Stimulated activated CD4-positive, alpha-beta T cell treated with anti-CD3 and anti-CD28 coated beads, Interleukin-15, amount 100 ng/mL, for 1 hour (primary cell): ENCODE results near the gene PEX26.
"Not testable (repeated sequence)": the region's sequence is repeated elsewhere in the genome, so short reads cannot be mapped to it uniquely, and the experiment has no call there.

ENCODE experiments used
- DNase-seq, 2 donors: peaks; one replicate each; pipeline ENCODE4 v3.0.0-alpha.2; 2020; ENCODE audit warnings: low read depth in 1 of 2, low spot score in 1 of 2

Gene PEX26

GRCh38 chr22:18077639-18078328 is at the start of gene PEX26:
PEX26 (plus strand) TSS chr22:18077990; CDS start chr22:18078377, 387 bp downstream.
- peak; percentile 86 to 87 for DNase-seq

DNA sequence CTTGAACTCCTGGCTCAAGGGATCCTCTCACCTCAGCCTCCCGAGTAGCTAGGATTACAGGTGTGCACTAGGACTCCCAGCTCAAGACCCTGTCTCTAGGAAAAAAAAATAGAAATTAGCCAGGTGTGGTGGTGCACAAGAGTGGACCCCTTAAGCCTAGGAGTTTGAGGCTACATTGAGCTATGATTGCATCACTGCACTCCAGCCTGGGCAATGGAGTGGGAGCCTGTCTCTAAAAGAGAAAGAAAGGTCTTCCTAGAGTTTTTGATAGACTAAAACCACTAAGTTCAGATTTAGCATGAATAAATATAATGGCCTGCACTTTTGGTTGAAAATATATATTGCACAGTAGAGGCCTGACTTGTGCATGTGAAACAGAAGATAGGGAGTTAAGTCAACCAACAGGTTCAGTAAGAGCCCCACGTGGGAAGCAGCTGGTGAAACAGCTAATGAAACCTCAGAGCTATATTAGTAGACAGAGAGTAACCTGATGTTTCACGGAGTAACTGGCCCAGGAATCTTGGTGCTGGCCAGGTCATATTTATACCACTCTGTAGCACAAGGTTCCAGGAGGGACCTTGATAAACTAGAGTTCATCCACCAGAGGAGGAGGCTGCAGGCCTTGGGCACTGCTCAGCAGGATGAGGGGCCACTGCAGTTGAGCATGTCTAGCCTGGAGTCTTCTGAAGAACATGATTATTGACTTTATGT is 48.8 kb upstream of the PEX26 start:
- DNase-seq: no peak

GRCh38 chr22:18029686-18030267 is 48.0 kb upstream of the PEX26 start:
- no peak for DNase-seq

DNA sequence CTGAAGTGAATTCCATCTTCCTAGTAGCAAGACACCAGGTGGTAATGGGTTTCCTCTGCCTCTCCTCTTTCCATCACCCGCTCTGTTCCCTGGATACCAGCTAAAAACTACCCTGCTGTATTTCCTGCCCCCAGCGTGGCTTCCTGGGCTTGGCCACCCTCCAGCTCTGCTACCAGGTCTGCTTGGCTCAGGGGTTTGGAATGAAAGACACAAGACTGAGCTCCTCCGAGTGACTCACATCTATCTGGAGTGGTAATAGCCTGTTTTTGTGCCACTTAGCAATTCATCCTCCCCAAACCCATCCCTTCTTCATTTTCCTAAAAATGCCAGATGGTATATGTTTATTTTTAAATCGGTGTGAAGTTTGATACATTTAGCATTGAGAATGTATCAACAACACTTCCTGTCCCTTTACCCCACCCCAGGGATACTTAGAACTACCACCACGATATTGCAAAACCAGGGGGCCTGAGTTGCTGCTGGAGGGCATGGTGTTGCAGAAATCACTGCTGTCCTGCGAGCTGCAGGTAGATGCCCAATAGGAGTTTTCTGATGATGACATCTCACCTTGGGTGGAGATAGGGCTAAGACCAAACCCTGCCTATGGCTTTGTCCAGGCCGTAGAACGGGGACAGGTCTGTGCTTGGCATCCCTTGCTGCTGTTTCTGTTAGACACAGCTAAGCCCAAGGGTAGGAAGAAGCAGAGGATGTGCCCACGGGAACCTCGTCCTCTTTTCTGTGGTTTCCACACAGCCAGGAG is 45.9 kb upstream of the PEX26 start:
- no peak for DNase-seq

DNA sequence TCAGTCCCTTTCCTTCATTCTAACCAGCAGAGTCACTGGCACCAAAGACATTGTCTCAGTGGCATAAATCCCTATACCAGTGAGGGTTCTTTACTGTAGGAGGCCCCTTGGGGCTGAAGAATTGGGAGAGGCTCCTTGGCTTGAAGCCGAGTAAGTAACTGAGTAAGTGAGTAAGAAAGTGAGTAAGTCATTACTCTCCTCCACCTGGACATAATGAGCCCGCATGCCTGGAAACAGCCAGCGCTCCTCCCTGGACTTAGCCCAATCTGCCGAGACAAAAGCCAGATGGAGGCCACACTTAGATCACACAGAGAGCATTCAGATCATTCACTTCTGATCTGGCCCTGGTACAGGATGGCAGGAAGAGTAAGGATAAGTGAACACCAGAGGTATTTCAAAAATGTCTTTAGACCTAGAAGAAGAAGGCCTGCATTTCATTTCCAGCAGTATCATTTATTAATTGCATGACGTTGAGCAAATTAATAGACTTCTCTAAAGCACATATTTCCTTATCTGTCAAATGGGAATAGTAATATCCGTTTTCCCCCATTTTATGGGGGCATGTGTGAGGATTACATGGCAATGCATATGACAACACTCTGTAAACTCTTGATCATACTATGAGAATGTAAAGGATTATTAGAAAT is 45.2 kb upstream of the PEX26 start:
- DNase-seq: no peak

GRCh38 chr22:18033204-18033998 is 44.4 kb upstream of the PEX26 start:
- no peak for DNase-seq

DNA sequence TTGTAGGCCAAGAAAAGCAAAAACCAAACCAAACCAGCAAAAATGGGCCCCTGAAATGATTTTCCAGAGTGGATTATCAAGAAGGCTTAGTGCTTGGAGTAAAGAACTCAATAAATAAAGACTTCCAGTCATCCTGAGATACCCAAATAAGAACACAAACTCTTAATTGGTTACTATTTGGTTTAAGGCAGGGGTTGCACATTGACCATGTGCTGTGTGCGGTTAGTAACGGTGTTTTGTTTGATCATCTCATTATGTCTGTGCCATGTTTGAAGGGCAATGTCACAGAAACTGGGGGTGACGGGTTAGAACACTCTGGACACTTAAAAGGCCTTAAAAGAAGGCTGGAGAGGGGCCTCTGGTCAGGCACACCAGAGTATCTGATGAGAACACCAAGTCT is 43.7 kb upstream of the PEX26 start:
- no peak for DNase-seq

- DNase-seq: no peak
Observed at GRCh38 chr22:18035751-18036150, 42.0 kb upstream of the PEX26 start.

GRCh38 chr22:18040898-18041297 is 36.9 kb upstream of the PEX26 start:
- not testable (repeated sequence) for DNase-seq

GRCh38 chr22:18042685-18043084 is 35.1 kb upstream of the PEX26 start:
- DNase-seq: no peak

GRCh38 chr22:18044548-18045271 is 33.1 kb upstream of the PEX26 start:
- DNase-seq: no peak

DNA sequence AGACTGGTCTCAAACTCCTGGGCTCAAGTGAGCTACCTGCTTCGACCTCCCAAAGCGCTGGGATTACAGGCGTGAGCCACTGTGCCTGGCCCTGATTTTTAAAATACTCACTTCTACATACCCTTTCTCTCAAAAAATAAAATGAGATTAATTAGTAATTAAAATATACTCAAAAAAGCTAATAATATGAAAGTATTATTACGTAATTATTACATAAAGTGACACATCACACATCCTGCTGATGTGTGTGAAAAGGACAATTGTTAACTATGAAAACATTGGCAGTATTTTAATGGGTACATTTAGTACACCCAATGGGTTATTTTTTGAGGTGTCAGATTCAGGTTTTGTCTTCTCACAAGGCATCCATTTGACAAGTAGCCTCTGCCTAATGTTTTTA is 32.0 kb upstream of the PEX26 start:
- no peak for DNase-seq

DNA sequence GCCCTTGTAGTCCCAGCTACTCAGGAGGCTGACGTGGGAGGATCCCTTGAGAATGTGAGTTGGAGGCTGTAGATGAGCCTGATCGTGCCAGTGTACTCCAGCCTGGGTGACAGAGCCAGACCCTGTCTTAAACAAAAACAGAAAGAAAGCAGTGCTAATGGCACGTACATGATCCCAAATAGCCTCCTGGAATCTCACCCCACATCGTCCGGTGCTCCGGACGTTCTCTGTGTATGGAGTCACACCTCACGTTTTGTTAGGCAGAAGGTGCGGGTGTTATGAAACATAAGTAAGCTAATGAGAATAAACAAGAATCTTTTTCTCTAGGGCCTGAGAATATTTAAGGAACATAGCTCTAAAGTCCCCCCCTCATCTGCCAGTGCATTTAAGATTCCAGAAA is 29.7 kb upstream of the PEX26 start:
- no peak for DNase-seq

DNA sequence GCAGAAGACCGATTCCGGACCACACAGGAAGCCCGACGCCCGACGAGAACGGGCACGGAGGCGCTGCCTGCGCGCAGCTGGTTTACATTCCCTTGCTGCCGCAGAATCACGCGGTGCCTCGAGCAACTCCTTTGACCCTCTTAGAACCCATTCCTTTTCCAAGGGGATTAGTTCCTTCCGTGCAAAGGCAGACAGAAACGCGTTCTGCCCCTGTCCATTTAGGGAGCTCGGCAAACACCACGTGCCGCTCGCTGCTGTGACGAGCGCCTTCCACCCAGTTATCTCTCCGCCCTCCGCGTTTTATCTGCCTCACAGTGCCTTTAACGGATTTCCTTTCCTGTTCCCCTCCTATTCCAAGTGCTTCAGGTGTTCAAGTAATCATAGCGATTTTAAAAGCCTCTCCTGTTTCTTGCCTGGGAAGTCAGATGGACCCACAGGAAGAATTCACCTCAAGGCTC is 29.3 kb upstream of the PEX26 start:
- no peak for DNase-seq

GRCh38 chr22:18050065-18050464 is 27.7 kb upstream of the PEX26 start:
- no peak for DNase-seq

- not testable (repeated sequence) for DNase-seq
Observed at GRCh38 chr22:18051113-18051512, 26.7 kb upstream of the PEX26 start.

DNA sequence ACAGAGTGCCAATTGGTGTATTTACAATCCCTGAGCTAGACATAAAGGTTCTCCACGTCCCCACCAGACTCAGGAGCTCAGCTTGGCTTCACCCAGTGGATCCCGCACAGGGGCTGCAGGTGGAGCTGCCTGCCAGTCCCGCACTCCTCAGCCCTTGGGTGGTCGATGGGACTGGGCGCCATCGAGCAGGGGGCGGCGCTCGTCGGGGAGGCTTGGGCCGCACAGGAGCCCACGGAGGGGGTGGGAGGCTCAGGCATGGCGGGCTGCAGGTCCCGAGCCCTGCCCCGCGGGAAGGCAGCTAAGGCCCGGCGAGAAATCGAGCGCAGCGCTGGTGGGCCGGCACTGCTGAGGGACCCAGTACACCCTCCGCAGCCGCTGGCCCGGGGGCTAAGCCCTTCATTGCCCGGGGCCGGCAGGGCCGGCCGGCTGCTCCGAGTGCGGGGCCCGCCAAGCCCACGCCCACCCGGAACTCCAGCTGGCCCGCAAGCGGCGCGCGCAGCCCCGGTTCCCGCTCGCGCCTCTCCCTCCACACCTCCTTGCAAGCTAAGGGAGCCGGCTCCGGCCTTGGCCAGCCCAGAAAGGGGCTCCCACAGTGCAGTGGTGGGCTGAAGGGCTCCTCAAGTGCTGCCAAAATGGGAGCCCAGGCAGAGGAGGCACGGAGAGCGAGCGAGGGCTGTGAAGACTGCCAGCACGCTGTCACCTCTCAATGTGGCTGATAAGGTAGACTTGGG is 24.4 kb upstream of the PEX26 start:
- not testable (repeated sequence) for DNase-seq

DNA sequence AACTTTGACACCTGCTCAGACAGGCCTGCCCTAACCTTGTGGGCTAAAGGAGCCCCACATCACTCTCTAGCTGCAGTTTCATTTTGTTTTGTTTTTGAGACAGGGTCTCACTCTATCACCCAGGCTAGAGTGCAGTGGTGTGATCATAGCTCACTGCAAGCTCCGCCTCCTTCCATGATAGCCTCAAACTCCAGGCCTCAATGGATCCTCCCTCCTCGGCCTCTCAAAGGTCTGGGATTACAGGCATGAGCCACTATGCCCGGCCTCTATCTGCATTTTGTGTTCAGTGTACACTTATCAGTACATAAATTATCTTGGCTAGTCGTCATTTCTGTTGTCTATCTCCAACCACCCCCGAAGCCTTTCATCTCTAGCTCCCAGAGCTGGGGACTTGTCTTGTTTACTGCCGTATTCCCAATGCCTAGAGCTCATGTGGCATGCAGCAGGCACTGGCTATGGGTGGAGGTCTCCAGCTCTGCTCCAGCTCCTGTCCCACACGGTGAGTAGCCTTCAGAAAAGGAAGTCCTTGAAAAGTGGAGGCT is 22.1 kb upstream of the PEX26 start:
- no peak for DNase-seq
